Measurements from ENCODE around the gene GPR35.

DNA sequence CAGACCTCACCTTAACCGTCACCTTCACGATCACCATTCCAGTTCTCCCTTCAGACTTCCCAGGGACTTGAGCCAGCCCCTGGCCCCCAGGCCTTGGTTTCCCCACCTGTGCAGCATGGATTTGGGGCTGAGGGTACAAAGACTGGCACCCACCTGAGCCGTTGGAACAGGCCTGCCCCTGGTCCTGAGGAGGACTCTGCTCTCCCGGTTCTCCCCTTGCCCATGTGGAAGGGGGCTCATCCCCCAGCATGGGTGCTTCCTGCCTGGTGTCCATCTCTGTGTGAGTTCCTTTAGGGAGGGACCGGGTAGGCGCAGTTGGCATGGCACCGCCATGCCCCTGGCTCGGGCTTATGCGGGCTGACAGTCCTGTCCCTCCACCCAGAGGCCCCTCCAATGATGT lies 10.9 kb upstream of the GPR35 start:
- no peak for TF ChIP-seq EZH2 (IDR thresholded peaks at IDR 0.05; ENCODE audit: low read length, unreplicated experiment)
- TF ChIP-seq, protein P1, sequence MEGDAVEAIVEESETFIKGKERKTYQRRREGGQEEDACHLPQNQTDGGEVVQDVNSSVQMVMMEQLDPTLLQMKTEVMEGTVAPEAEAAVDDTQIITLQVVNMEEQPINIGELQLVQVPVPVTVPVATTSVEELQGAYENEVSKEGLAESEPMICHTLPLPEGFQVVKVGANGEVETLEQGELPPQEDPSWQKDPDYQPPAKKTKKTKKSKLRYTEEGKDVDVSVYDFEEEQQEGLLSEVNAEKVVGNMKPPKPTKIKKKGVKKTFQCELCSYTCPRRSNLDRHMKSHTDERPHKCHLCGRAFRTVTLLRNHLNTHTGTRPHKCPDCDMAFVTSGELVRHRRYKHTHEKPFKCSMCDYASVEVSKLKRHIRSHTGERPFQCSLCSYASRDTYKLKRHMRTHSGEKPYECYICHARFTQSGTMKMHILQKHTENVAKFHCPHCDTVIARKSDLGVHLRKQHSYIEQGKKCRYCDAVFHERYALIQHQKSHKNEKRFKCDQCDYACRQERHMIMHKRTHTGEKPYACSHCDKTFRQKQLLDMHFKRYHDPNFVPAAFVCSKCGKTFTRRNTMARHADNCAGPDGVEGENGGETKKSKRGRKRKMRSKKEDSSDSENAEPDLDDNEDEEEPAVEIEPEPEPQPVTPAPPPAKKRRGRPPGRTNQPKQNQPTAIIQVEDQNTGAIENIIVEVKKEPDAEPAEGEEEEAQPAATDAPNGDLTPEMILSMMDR (conservative IDR thresholded peaks at IDR 0.05; ENCODE audit: low read depth, low read length) = no peak

All from PC-3 (cell line).